OCI-LY3 (cell line): Measurements from ENCODE around the gene BSPRY.

Source experiments
- H2AFZ ChIP-seq: fragments of 200-600, 300-600 bp; shearing (Covaris generic); 2 replicates; pipeline ENCODE4 v1.6.0; 2014; ENCODE audit warnings: antibody characterized with exemption, low read depth, low read length
- H3K27ac ChIP-seq: fragments of 200-600, 300-600 bp; sonication (generic); 2 replicates; pipeline ENCODE4 v1.5.1; 2014; ENCODE audit warnings: mild to moderate bottlenecking, low read length, moderate library complexity, mixed read lengths
- H3K27me3 ChIP-seq: fragments of 200-600, 300-600 bp; sonication (generic); 2 replicates; pipeline ENCODE4 v1.6.1; 2014; ENCODE audit warnings: low read depth, low read length, mixed read lengths
- H3K36me3 ChIP-seq: fragments of 200-600, 300-600 bp; sonication (generic); replicated peaks from 2 replicates; pipeline ENCODE3; 2014; ENCODE audit warnings: low read depth, low read length, mixed read lengths
- H3K4me1 ChIP-seq: fragments of 300-600, 200-600 bp; sonication (generic); 2 replicates; pipeline ENCODE4 v1.6.1; 2014; ENCODE audit warnings: low read length, mixed read lengths
- H3K4me2 ChIP-seq: fragments of 200-600, 300-600 bp; sonication (generic); 2 replicates; pipeline ENCODE4 v1.6.1; 2014; ENCODE audit warnings: low read length, mixed read lengths
- H3K4me3 ChIP-seq: fragments of 300-600, 200-600 bp; sonication (generic); 2 replicates; pipeline ENCODE4 v1.5.1; 2014; ENCODE audit warnings: antibody characterized with exemption, mild to moderate bottlenecking, low read length, moderate library complexity
- H3K79me2 ChIP-seq: fragments of 300-600, 200-600 bp; shearing (Covaris generic); 2 replicates; pipeline ENCODE4 v1.6.1; 2014; ENCODE audit warnings: mild to moderate bottlenecking, low read length, mixed read lengths
- H3K9ac ChIP-seq: fragments of 300-600, 200-600 bp; shearing (Covaris generic); 2 replicates; pipeline ENCODE4 v1.6.0; 2014; ENCODE audit warnings: mild to moderate bottlenecking, low read length, moderate library complexity
- H3K9me3 ChIP-seq: fragments of 200-600, 300-600 bp; shearing (Covaris generic); 2 replicates; pipeline ENCODE4 v1.6.1; 2014; ENCODE audit warnings: low read length, mixed read lengths; ENCODE audit not compliant: insufficient read depth
- H4K20me1 ChIP-seq: fragments of 200-600, 300-600 bp; sonication (generic); 2 replicates; pipeline ENCODE4 v1.6.1; 2016; ENCODE audit warnings: low read length, mixed read lengths; ENCODE audit not compliant: insufficient read depth
- EZH2phosphoT487 ChIP-seq: fragments of 200-600 bp; shearing (Covaris generic); IDR thresholded peaks from 2 replicates; pipeline ENCODE4 v1.6.1; 2018; ENCODE audit warnings: antibody characterized with exemption, mixed run types, low read depth
- TF ChIP-seq, protein P1 (sequence below): fragments of 200-600, 300-600 bp; sonication (generic); IDR thresholded peaks from 2 replicates; pipeline ENCODE4 v1.5.1; 2014; ENCODE audit warnings: antibody characterized with exemption, low read length, low read depth

Gene BSPRY

DNA sequence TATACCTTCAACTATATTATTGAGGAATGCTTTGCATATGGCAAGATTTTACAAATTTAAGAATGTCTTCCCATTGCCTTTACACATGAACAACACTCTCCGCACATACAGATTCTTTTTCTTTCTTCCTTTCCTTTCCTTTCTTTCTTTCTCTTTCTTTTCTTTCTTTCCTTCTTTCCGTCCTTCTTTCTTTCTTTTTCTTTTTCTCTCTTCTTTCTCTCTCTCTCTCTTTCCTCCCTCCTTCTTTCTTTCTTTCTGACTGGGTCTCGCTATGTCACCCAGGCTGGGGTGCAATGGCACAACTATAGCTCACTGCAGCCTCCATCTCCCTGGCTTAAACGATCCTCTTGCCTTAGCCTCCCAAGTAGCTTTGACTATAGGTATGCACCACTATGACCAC is 23.1 kb upstream of the BSPRY start:
- no peak overlapping the region for H3K4me2 ChIP-seq
- no peak overlapping the region for H3K27ac ChIP-seq
- no peaks in the 10 kb centered on the region for H3K36me3 ChIP-seq
- H3K4me3 ChIP-seq, result no peak overlapping the region
- H3K9me3 ChIP-seq, result no peaks in the 10 kb centered on the region
- H3K27me3 ChIP-seq, result 0 out of 2 replicates have a peak, but pooled peaks cover 4% of the 10 kb centered on the region
- no peak overlapping the region for H2AFZ ChIP-seq
- no peak for TF ChIP-seq EZH2phosphoT487
- TF ChIP-seq, protein P1, sequence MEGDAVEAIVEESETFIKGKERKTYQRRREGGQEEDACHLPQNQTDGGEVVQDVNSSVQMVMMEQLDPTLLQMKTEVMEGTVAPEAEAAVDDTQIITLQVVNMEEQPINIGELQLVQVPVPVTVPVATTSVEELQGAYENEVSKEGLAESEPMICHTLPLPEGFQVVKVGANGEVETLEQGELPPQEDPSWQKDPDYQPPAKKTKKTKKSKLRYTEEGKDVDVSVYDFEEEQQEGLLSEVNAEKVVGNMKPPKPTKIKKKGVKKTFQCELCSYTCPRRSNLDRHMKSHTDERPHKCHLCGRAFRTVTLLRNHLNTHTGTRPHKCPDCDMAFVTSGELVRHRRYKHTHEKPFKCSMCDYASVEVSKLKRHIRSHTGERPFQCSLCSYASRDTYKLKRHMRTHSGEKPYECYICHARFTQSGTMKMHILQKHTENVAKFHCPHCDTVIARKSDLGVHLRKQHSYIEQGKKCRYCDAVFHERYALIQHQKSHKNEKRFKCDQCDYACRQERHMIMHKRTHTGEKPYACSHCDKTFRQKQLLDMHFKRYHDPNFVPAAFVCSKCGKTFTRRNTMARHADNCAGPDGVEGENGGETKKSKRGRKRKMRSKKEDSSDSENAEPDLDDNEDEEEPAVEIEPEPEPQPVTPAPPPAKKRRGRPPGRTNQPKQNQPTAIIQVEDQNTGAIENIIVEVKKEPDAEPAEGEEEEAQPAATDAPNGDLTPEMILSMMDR, result no peak
- H3K9ac ChIP-seq, result no peak overlapping the region
- H3K79me2 ChIP-seq, result no peaks in the 10 kb centered on the region
- H3K4me1 ChIP-seq, result no peaks in the 10 kb centered on the region
- no peaks in the 10 kb centered on the region for H4K20me1 ChIP-seq

DNA sequence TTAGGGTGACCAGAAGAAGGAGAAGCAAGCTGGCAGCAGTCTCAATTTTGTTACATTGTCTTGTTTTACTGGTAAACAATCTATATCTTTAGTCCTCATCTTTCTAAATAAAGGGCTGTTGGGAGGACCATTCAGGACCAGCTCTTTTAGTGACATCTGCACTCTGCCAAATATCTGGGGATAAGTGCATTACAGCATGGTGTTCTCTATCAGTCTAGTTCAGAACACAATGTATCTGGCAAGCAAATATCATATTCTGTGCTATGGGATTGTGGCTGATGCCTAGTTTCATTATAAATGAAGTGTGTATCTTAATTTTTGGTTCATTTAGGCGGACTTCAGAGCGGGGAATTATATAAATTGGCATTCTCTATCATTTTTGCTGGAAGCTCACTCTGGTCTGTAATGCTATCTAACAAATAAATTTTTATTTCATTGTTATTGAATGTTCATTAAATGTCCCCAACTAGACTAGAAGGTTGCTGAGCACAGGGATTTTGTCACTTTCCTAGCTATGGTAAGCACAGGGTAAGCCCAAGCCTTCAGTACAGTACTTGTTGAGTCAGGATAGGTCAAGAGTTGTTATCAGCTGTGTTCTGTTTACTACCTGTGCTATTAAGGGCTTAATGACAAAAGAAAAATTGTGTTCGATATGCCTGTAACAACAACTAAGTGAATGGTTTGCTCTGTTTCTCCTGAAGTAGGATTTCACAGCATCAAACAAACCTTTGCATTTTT is 21.1 kb upstream of the BSPRY start:
- H3K79me2 ChIP-seq, result no peaks in the 10 kb centered on the region
- H3K9ac ChIP-seq, result no peak overlapping the region
- no peaks in the 10 kb centered on the region for H3K9me3 ChIP-seq
- H2AFZ ChIP-seq, result no peak overlapping the region
- TF ChIP-seq EZH2phosphoT487, result no peak
- TF ChIP-seq, protein P1, result no peak
- H3K36me3 ChIP-seq, result no peaks in the 10 kb centered on the region
- no peaks in the 10 kb centered on the region for H4K20me1 ChIP-seq
- H3K27ac ChIP-seq, result no peak overlapping the region
- H3K27me3 ChIP-seq, result no peaks in the 10 kb centered on the region
- no peak overlapping the region for H3K4me3 ChIP-seq
- no peak overlapping the region for H3K4me2 ChIP-seq
- no peaks in the 10 kb centered on the region for H3K4me1 ChIP-seq

DNA sequence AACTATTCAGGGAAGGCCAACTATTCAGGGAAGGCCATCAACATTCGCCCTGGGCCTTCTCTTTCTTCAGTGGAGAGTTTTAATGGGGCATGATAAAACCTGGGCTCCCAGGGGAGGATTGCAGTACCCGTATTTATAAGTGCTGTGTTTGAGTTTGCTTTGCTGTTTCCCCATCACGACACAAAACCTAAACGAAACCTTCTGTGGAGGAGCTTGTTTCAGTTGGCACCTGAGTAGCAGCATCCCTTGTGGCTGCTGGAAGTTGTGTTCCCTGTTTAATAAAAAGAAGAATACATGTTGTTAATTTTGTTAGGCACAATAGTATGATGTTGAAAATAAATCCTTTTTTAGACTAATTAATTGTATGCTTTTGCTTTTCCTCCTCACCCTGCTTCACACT is 17.6 kb upstream of the BSPRY start:
- Histone ChIP-seq H2AFZ (no peak overlapping the region), H3K9me3 (no peaks in the 10 kb centered on the region), H3K4me3 (no peak overlapping the region), H3K4me2 (no peak overlapping the region), H3K9ac (no peak overlapping the region), H3K4me1 (no peaks in the 10 kb centered on the region), H3K79me2 (no peaks in the 10 kb centered on the region), H3K36me3 (no peaks in the 10 kb centered on the region), H4K20me1 (no peaks in the 10 kb centered on the region), H3K27me3 (no peaks in the 10 kb centered on the region), H3K27ac (no peak overlapping the region)
- no peak for TF ChIP-seq EZH2phosphoT487
- TF ChIP-seq, protein P1, result no peak

DNA sequence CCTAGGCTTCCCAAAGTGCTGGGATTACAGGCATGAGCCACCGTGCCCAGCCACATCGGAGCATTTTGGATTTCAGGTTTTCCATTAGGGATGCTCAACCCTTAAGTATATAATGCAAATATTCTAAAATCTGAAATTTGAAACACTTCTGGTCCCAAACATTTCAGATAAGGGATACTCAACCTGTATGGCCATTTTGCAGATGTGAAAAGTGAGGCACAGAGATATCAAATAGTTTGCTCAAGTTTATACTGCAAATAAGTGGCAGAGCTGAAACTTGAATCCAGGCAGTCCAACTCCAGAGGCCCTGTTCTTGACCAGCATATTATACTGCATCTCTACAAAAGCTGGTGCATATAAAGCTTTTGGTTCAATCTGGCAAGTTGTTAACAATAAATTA is 11.6 kb upstream of the BSPRY start:
- Histone ChIP-seq H3K4me3 (no peak overlapping the region), H3K79me2 (no peaks in the 10 kb centered on the region), H2AFZ (no peak overlapping the region), H3K4me2 (no peak overlapping the region), H3K9me3 (no peaks in the 10 kb centered on the region), H3K9ac (no peak overlapping the region), H3K36me3 (no peaks in the 10 kb centered on the region), H3K4me1 (peaks cover 15% of the 10 kb centered on the region), H3K27ac (no peak overlapping the region), H3K27me3 (no peaks in the 10 kb centered on the region), H4K20me1 (no peaks in the 10 kb centered on the region)
- TF ChIP-seq, protein P1, result no peak
- TF ChIP-seq EZH2phosphoT487, result no peak
